Lung (tissue), 12 donors: Measurements from ENCODE around the gene MAPK9. TPM values are rescaled to one million over a fixed set of nuclear protein-coding genes. Genes with fewer than 3 reads are reported as not detected.

Experiments used
- ATAC-seq: fragments of 200-7000 bp; cut with Tn5 transposase; one replicate; pipeline ENCODE4 v1.9.1; 2020; ENCODE audit warnings: moderate number of reproducible peaks; ENCODE audit not compliant: insufficient read depth, low FRiP score
- DNase-seq, 3 donors: peaks; one replicate each; pipeline ENCODE4 v3.0.0-alpha.2; 2013 to 2017
- H3K27ac ChIP-seq, 2 donors: one replicate each; pipeline ENCODE4 v1.5.1; 2013; ENCODE audit warnings: mild to moderate bottlenecking in 2 of 2, moderate library complexity in 2 of 2, control low read depth in 1 of 2, inconsistent platforms in 1 of 2, low read depth in 1 of 2, low read length in 1 of 2
- H3K27me3 ChIP-seq, 3 donors: one replicate each; pipeline ENCODE4 v1.5.1; 2013; ENCODE audit warnings: low read length in 2 of 3; ENCODE audit not compliant: control insufficient read depth in 3 of 3, insufficient read depth in 3 of 3
- H3K36me3 ChIP-seq, 4 donors: one replicate each; pipeline ENCODE4 v1.5.1; 2013; ENCODE audit warnings: low read length in 4 of 4, mild to moderate bottlenecking in 1 of 4, moderate library complexity in 1 of 4; ENCODE audit not compliant: control insufficient read depth in 4 of 4, insufficient read depth in 4 of 4
- H3K4me1 ChIP-seq, 5 donors: one replicate each; pipeline ENCODE4 v1.5.1; 2013; ENCODE audit warnings: low read length in 5 of 5, mild to moderate bottlenecking in 2 of 5, moderate library complexity in 1 of 5; ENCODE audit not compliant: control insufficient read depth in 5 of 5, insufficient read depth in 5 of 5
- H3K4me3 ChIP-seq: one replicate; pipeline ENCODE4 v1.5.1; 2013; ENCODE audit warnings: mild to moderate bottlenecking, control low read depth, moderate library complexity
- H3K9ac ChIP-seq, 2 donors: one replicate each; pipeline ENCODE4 v1.5.1; 2013; ENCODE audit warnings: low read length in 2 of 2, control low read depth in 1 of 2; ENCODE audit not compliant: insufficient read depth in 1 of 2
- H3K9me3 ChIP-seq, 4 donors: one replicate each; pipeline ENCODE4 v1.5.1; 2013; ENCODE audit warnings: low read length in 3 of 4, mild to moderate bottlenecking in 1 of 4, moderate library complexity in 1 of 4; ENCODE audit not compliant: control insufficient read depth in 4 of 4, insufficient read depth in 3 of 4
- CTCF ChIP-seq: IDR thresholded peaks from 2 replicates; pipeline ENCODE4 v1.5.1; 2012; ENCODE audit warnings: mild to moderate bottlenecking; ENCODE audit errors: control extremely low read depth, extremely low read depth
- WGBS, 2 donors: extraction: QIAGEN DNeasy Blood & Tissue Kit; methylation state at CpG; one replicate each; pipeline ENCODE4 v1.1.7; 2013; 5-methylcytosine and 5-hydroxymethylcytosine counted together
- polyA plus RNA-seq, 2 donors: library from polyadenylated mRNA; stranded (reverse); fragments of 200-250 nt; gene quantifications; one replicate each; pipeline ENCODE4 v1.2.1, GENCODE V29; 2013
- total RNA-seq, 2 donors: library from RNA; depleted of rRNA in 1 of 2; stranded (reverse); fragments of >200 nt in 1 of 2; gene quantifications; one replicate each; pipeline ENCODE4 v1.2.1, GENCODE V29; 2014 to 2021
- donor health status: control.
- donor health status: control.
- donor health status: Bipolar disorder and iron deficiency.
- donor health status: healthy.
- donor health status: DM: yes; HTN: yes; CAD: no.

MAPK9 gene
- total and polyA plus RNA-seq, 4 donors, result 13.1 to 38.1 (median 23.6) TPM

GRCh38 chr5:180284149-180284548 is 7.7 kb downstream of the MAPK9 start:
- no peak for DNase-seq
- Histone ChIP-seq H3K9ac (no peak overlapping the region), H3K9me3 (peaks cover 0 to 21% (median 0%) of the 10 kb centered on the region in 4 donors), H3K27ac (no peak overlapping the region), H3K27me3 (no peaks in the 10 kb centered on the region), H3K4me1 (peaks cover 0 to 13% (median 6%) of the 10 kb centered on the region in 5 donors), H3K36me3 (peaks cover 0 to 27% (median 19%) of the 10 kb centered on the region in 4 donors), H3K4me3 (no peak overlapping the region)
- no peak for ATAC-seq
- TF ChIP-seq CTCF, result no peak
- 79% methylated on average over 10 of the region's 10 CpGs for WGBS, 2 donors

- 78 to 83% methylated on average over 10 of the region's 10 CpGs for WGBS, 2 donors
- ATAC-seq, result no peak
Measured at GRCh38 chr5:180283026-180283615, 8.8 kb downstream of the MAPK9 start.

GRCh38 chr5:180282281-180282680 is 9.6 kb downstream of the MAPK9 start:
- DNase-seq, result no peak
- H3K9me3 ChIP-seq, result peaks cover 0 to 25% (median 1%) of the 10 kb centered on the region in 4 donors
- no peak overlapping the region for H3K27ac ChIP-seq
- H3K4me3 ChIP-seq, result no peak overlapping the region
- H3K36me3 ChIP-seq, result peaks cover 0 to 39% (median 27%) of the 10 kb centered on the region in 4 donors
- H3K27me3 ChIP-seq, result no peaks in the 10 kb centered on the region
- peaks cover 0 to 8% (median 5%) of the 10 kb centered on the region in 5 donors for H3K4me1 ChIP-seq
- WGBS, 2 donors, result 97 to 99% methylated on average over 9 of the region's 9 CpGs
- no peak for TF ChIP-seq CTCF
- no peak overlapping the region for H3K9ac ChIP-seq
- ATAC-seq, result no peak

More at GRCh38 chr5:180283026-180283615, 8.8 kb downstream of the MAPK9 start:
- peaks cover 0 to 24% (median 0%) of the 10 kb centered on the region in 4 donors for H3K9me3 ChIP-seq
- DNase-seq, result peak in 2 of 3 donors; percentile 15 to 39
- H3K9ac ChIP-seq, result no peak overlapping the region
- no peak overlapping the region for H3K4me3 ChIP-seq
- peaks cover 0 to 31% (median 22%) of the 10 kb centered on the region in 4 donors for H3K36me3 ChIP-seq
- no peak for TF ChIP-seq CTCF
- peaks cover 0 to 13% (median 6%) of the 10 kb centered on the region in 5 donors for H3K4me1 ChIP-seq
- H3K27ac ChIP-seq, result no peak overlapping the region
- no peaks in the 10 kb centered on the region for H3K27me3 ChIP-seq
